AG04449 (cell line): ENCODE results near the gene ANKRD13B.
A peak's percentile ranks its signal among the peaks of the same experiment; 100 is the strongest.

Experiments
- CTCF ChIA-PET: fragments of 350-600 bp; formaldehyde crosslinking; extraction: SDS; loops from one replicate; lab custom pipeline; 2021; ENCODE audit warnings: antibody characterized with exemption; lab: Yijun Ruan, JAX
- POLR2A ChIA-PET: fragments of 400-600, 350-600 bp; formaldehyde crosslinking; extraction: SDS; loops from one replicate; lab custom pipeline; 2020; ENCODE audit warnings: antibody characterized with exemption, inconsistent platforms; lab: Yijun Ruan, JAX
- DNase-seq: peaks from one replicate; pipeline ENCODE4 v3.0.0-alpha.2; 2010; ENCODE audit warnings: low read depth, low spot score
- H3K4me3 ChIP-seq: 2 replicates; pipeline ENCODE4 v1.5.1; 2011; ENCODE audit warnings: low read depth, mild to moderate bottlenecking, control low read depth, low read length
- TF ChIP-seq, protein P1 (sequence below): IDR thresholded peaks from one replicate; pipeline ENCODE4 v1.5.1; 2011; ENCODE audit warnings: mild to moderate bottlenecking, moderate library complexity, low read length, control low read depth, inconsistent platforms; ENCODE audit not compliant: insufficient read depth; ENCODE audit errors: missing control alignments

Gene ANKRD13B

DNA sequence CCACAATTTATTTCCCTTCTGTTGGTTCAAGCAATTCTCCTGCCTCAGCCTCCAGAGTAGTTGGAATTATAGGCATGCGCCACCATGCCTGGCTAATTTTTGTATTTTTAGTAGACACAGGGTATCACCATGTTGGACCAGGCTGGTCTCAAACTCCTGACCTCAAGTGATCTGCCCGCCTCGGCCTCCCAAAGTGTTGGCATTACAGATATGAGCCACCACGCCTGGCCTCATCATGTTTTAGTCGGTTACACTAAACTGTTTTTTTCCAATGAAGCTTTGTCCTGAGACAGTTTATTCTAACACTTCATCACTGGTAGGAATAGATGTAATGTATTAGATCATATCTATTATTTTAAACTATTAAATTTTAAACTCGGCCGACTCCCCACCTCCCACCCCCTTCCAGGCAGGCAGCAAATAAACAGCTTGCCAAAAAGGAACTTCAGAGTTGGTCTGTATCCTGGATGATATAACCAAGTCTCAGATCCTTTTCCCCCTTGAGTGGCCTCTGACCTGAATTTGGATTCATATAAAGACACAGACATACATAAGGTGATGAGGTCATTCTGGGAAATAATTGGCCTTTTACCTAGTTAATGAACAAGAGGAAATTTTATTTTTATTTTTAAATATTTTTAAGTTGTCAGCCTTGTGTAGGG, 48.2 kb downstream of the ANKRD13B start:
- ChIA-PET CTCF (interaction anchor here (1.1 to 8.2 kb wide), 8 partner anchors 20 to 453 kb away, joined by 3 to 170 read pairs (median 26); partner anchors contain the start of genes CORO6 and SSH2), POLR2A (interaction anchor here (0.7 kb wide), 1 partner anchor 188 kb away, joined by 3 read pairs; no protein-coding TSS in a partner anchor)
- TF ChIP-seq, protein P1, sequence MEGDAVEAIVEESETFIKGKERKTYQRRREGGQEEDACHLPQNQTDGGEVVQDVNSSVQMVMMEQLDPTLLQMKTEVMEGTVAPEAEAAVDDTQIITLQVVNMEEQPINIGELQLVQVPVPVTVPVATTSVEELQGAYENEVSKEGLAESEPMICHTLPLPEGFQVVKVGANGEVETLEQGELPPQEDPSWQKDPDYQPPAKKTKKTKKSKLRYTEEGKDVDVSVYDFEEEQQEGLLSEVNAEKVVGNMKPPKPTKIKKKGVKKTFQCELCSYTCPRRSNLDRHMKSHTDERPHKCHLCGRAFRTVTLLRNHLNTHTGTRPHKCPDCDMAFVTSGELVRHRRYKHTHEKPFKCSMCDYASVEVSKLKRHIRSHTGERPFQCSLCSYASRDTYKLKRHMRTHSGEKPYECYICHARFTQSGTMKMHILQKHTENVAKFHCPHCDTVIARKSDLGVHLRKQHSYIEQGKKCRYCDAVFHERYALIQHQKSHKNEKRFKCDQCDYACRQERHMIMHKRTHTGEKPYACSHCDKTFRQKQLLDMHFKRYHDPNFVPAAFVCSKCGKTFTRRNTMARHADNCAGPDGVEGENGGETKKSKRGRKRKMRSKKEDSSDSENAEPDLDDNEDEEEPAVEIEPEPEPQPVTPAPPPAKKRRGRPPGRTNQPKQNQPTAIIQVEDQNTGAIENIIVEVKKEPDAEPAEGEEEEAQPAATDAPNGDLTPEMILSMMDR: no peak
- H3K4me3 ChIP-seq: no peak overlapping the region
- no peak for DNase-seq

DNA sequence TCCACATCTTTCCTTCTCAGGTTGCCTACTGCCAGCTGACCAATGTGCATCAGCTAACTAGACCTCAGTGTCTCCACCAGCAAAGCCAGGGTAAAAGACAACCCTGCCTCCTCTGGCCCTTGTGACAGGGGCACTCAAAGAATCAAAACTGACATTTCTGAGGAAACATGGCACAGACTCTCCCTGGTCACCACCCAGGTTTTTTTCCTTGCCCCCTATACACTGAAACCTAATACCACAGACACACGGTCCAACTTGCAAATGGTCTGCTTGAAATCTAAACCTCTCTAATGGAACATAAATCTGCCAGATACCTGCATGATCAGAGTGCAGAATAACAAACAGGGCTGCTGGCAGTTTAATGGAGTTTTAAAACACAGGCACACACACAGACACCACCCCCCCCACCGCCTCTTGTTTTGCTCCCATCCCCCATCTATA, 49.3 kb downstream of the ANKRD13B start:
- ChIA-PET POLR2A (no interaction called here), CTCF (interaction anchor here (0.8 to 8.2 kb wide), 6 partner anchors 25 to 290 kb away, joined by 3 to 136 read pairs (median 10); partner anchors contain the start of gene SSH2)
- TF ChIP-seq, protein P1: no peak
- no peak overlapping the region for H3K4me3 ChIP-seq
- DNase-seq: no peak

DNA sequence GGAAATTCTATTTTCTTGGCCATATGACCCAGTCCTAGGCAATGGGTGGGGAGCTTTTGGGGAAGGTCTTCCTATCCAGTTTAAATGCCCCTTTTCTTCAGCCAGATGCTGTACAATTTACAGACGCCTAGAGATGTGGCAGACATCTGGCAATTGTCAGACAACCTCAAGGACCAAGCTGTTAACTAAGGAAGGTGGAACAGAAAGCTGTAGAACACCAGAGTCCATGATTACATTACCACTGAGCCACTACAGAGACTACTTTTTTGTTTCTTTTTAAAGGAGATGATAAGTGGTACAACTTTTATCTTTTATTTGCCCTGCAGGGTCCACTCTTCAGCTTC, 50.9 kb downstream of the ANKRD13B start:
- ChIA-PET CTCF (interaction anchor here (0.9 to 8.2 kb wide), 6 partner anchors 26 to 450 kb away, joined by 3 to 136 read pairs (median 12); partner anchors contain the start of gene SSH2), POLR2A (no interaction called here)
- H3K4me3 ChIP-seq: no peak overlapping the region
- no peak for DNase-seq
- TF ChIP-seq, protein P1: no peak

DNA sequence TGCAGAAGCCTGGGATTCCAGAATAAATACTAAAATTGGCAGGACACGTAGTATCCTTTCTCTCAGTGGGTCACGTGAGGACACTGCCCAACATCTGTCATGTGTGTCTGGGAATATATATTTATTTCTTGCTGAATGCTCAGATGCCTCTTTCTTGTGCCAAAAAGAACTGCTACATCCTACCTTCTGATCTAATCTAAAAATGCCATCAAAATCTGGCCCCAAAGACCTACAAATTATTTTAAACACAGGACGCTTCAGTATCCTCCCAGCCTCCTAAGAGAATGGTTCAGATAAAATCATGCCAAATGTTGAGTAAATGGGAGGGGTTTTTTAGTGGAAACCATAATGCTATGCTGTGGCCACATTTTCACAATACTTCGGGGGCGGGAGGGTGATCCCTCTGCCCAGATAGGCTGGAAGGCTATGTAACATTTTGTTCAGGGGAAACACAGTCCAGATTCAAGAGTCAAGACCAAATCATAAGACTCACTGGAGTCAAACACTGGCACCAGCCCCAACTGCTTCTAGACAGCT, 52.7 kb downstream of the ANKRD13B start:
- ChIA-PET CTCF (interaction anchor here (1.1 to 5.9 kb wide), 5 partner anchors 9 to 286 kb away, joined by 3 to 41 read pairs (median 4); no protein-coding TSS in a partner anchor), POLR2A (no interaction called here)
- TF ChIP-seq, protein P1: no peak
- DNase-seq: peak; percentile 57
- H3K4me3 ChIP-seq: no peak overlapping the region

DNA sequence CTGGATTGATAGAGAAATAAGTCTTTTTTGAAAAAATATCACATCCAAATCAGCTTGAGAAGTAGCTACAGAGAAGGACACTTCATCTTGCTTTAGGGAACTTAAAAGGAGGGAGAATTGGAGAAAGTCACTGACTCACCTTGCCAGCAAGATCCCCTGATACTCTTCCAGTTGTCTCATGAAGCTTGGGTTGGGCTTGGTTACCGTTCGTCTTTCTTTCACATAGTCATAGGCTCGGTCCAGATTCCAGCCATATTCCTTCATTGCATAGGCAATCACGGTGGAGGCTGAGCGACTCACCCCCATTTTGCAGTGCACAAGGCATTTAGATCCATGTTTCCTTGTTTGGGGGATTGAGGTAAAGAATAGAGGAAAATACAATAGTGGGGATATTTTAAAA, 55.1 kb downstream of the ANKRD13B start:
- no peak overlapping the region for H3K4me3 ChIP-seq
- TF ChIP-seq, protein P1: no peak
- CTCF ChIA-PET: interaction anchor here (1.0 to 1.7 kb wide), 2 partner anchors 9 to 131 kb away, joined by 3 to 6 read pairs; no protein-coding TSS in a partner anchor
- POLR2A ChIA-PET: no interaction called here
- no peak for DNase-seq

DNA sequence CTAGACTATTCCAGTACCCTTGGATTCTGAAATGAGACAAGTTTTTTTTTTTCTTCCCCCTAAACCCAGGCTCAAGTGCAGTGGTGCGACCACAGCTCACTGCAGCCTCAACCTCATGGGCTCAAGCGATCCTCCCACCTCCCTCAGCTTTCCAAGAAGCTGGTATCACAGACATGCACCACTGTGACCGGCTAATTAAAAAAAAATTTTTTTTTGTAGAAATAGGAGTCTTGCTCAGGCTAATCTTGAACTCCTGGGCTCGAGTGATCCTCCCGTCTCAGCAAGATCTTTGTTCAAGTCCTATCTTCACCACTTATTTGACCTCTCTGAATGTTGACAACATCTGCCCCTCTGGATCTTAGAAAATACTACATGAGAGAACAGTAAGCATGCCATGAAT, 56.4 kb downstream of the ANKRD13B start:
- H3K4me3 ChIP-seq: no peak overlapping the region
- ChIA-PET POLR2A (no interaction called here), CTCF (interaction anchor here (1.0 to 1.7 kb wide), 2 partner anchors 10 to 130 kb away, joined by 3 to 5 read pairs; no protein-coding TSS in a partner anchor)
- DNase-seq: no peak
- TF ChIP-seq, protein P1: no peak
